ENCODE measurements around the gene TMPRSS9.
A peak's percentile ranks its signal among the peaks of the same experiment; 100 is the strongest.

The TMPRSS9 gene

DNA sequence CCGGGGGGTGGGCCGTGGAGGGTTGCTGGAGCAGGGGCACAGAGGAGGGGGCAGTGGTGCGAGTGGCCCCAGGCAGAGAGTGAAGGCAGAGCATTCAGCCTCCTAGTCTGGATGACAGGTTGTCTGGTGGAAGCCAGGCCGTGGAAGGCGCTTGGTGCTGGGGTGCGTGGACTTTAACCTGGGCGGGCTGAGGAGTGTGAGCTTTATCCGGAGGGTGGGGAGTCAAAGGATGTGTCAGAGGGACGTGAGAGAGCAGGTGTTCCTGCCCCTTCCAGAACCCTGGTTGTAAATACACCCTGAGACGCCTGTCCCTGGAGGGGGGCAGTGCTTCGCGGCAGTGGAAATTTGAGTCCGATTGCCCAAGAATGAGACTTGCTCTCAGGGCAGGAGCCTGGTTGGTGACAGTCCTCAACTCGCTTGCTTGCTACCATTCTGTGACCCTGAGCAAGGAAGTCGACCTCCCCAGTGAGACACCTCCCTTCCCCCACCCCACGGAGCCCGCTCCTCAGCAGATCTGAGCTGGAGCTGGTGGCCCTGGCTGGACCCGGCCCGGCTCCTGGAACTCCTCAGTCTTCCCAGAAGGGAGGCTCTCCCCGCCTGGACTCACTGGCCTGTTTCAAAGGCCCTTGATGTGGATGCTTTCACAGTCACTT, 29.3 kb upstream of the TMPRSS9 start:
- H3K4me3 ChIP-seq (ENCODE audit: low read depth, low read length), result no peak overlapping the region
- no peaks in the 10 kb centered on the region for H3K9me3 ChIP-seq (ENCODE audit: control insufficient read depth, insufficient read depth, low read depth, low read length)
- ChIA-PET CTCF (no interaction called here), POLR2A (no interaction called here)
- peak overlapping the region; percentile 12 for H3K27ac ChIP-seq (ENCODE audit: extremely low read depth, low read depth, low read length)
- H3K36me3 ChIP-seq (ENCODE audit: control insufficient read depth in 2 of 2, insufficient read depth in 1 of 2, low read length in 2 of 2), result peaks cover 0 to 15% of the 10 kb centered on the region in 2 experiments; a peak in 2 of 3 replicates
- peaks cover 14% of the 10 kb centered on the region for H3K4me1 ChIP-seq (ENCODE audit: control insufficient read depth, insufficient read depth, low read length)
- TF ChIP-seq, protein P1, sequence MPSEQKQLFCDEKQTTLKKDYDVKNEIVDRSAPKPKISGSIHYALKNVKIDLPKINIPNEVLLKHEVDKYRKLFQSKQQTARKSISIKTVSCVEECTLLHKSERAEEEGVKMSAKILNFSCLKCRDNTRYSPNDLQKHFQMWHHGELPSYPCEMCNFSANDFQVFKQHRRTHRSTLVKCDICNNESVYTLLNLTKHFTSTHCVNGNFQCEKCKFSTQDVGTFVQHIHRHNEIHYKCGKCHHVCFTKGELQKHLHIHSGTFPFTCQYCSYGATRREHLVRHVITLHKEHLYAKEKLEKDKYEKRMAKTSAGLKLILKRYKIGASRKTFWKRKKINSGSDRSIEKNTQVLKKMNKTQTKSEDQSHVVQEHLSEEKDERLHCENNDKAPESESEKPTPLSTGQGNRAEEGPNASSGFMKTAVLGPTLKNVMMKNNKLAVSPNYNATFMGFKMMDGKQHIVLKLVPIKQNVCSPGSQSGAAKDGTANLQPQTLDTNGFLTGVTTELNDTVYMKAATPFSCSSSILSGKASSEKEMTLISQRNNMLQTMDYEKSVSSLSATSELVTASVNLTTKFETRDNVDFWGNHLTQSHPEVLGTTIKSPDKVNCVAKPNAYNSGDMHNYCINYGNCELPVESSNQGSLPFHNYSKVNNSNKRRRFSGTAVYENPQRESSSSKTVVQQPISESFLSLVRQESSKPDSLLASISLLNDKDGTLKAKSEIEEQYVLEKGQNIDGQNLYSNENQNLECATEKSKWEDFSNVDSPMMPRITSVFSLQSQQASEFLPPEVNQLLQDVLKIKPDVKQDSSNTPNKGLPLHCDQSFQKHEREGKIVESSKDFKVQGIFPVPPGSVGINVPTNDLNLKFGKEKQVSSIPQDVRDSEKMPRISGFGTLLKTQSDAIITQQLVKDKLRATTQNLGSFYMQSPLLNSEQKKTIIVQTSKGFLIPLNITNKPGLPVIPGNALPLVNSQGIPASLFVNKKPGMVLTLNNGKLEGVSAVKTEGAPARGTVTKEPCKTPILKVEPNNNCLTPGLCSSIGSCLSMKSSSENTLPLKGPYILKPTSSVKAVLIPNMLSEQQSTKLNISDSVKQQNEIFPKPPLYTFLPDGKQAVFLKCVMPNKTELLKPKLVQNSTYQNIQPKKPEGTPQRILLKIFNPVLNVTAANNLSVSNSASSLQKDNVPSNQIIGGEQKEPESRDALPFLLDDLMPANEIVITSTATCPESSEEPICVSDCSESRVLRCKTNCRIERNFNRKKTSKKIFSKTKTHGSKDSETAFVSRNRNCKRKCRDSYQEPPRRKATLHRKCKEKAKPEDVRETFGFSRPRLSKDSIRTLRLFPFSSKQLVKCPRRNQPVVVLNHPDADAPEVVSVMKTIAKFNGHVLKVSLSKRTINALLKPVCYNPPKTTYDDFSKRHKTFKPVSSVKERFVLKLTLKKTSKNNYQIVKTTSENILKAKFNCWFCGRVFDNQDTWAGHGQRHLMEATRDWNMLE (tag by site-specific recombination; conservative IDR thresholded peaks at IDR 0.05; ENCODE audit: low read depth), result no peak
- TF ChIP-seq RBAK (tag by site-specific recombination; IDR thresholded peaks at IDR 0.05) (no peak), EGR2 (tag by site-specific recombination; IDR thresholded peaks at IDR 0.05; ENCODE audit: low read depth) (no peak), ZSCAN30 (tag by site-specific recombination; IDR thresholded peaks at IDR 0.05) (no peak), ZNF433 (tag by site-specific recombination; IDR thresholded peaks at IDR 0.05; ENCODE audit: low read depth) (no peak), ZBTB7A (tag by site-specific recombination; IDR thresholded peaks at IDR 0.05; ENCODE audit: low read depth) (no peak), SP3 (tag by site-specific recombination; IDR thresholded peaks at IDR 0.05) (no peak), ZNF223 (tag by site-specific recombination; IDR thresholded peaks at IDR 0.05) (no peak), GLIS1 (tag by site-specific recombination; IDR thresholded peaks at IDR 0.05) (peak; percentile 51), KLF9 (tag by site-specific recombination; IDR thresholded peaks at IDR 0.05; ENCODE audit: low read depth) (no peak), OVOL3 (tag by site-specific recombination; IDR thresholded peaks at IDR 0.05) (no peak), ZBTB20 (tag by site-specific recombination; IDR thresholded peaks at IDR 0.05) (peak; percentile 36), ZNF23 (tag by site-specific recombination; IDR thresholded peaks at IDR 0.05; ENCODE audit: borderline replicate concordance) (no peak), ZIC2 (tag by site-specific recombination; IDR thresholded peaks at IDR 0.05) (0 out of 2 replicates have a peak, but pooled peaks have one; percentile 45), ZBTB8A (tag by site-specific recombination; IDR thresholded peaks at IDR 0.05) (0 out of 2 replicates have a peak, but pooled peaks have one; percentile 25), ZNF221 (tag by site-specific recombination; IDR thresholded peaks at IDR 0.05; ENCODE audit: borderline replicate concordance) (no peak), ZNF660 (tag by site-specific recombination; IDR thresholded peaks at IDR 0.05) (no peak), ZNF776 (tag by site-specific recombination; IDR thresholded peaks at IDR 0.05; ENCODE audit: borderline replicate concordance) (no peak), ZNF426 (tag by site-specific recombination; IDR thresholded peaks at IDR 0.05) (no peak), ZNF37A (tag by site-specific recombination; IDR thresholded peaks at IDR 0.05) (no peak), ZNF112 (tag by site-specific recombination; IDR thresholded peaks at IDR 0.05) (no peak)
- TF ChIP-seq, protein P2, sequence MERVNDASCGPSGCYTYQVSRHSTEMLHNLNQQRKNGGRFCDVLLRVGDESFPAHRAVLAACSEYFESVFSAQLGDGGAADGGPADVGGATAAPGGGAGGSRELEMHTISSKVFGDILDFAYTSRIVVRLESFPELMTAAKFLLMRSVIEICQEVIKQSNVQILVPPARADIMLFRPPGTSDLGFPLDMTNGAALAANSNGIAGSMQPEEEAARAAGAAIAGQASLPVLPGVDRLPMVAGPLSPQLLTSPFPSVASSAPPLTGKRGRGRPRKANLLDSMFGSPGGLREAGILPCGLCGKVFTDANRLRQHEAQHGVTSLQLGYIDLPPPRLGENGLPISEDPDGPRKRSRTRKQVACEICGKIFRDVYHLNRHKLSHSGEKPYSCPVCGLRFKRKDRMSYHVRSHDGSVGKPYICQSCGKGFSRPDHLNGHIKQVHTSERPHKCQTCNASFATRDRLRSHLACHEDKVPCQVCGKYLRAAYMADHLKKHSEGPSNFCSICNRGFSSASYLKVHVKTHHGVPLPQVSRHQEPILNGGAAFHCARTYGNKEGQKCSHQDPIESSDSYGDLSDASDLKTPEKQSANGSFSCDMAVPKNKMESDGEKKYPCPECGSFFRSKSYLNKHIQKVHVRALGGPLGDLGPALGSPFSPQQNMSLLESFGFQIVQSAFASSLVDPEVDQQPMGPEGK (tag by site-specific recombination; IDR thresholded peaks at IDR 0.05), result peak; percentile 54
- TF ChIP-seq, protein P3, sequence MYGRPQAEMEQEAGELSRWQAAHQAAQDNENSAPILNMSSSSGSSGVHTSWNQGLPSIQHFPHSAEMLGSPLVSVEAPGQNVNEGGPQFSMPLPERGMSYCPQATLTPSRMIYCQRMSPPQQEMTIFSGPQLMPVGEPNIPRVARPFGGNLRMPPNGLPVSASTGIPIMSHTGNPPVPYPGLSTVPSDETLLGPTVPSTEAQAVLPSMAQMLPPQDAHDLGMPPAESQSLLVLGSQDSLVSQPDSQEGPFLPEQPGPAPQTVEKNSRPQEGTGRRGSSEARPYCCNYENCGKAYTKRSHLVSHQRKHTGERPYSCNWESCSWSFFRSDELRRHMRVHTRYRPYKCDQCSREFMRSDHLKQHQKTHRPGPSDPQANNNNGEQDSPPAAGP (tag by site-specific recombination; IDR thresholded peaks at IDR 0.05), result 0 out of 2 replicates have a peak, but pooled peaks have one; percentile 65
- TF ChIP-seq, protein P4, sequence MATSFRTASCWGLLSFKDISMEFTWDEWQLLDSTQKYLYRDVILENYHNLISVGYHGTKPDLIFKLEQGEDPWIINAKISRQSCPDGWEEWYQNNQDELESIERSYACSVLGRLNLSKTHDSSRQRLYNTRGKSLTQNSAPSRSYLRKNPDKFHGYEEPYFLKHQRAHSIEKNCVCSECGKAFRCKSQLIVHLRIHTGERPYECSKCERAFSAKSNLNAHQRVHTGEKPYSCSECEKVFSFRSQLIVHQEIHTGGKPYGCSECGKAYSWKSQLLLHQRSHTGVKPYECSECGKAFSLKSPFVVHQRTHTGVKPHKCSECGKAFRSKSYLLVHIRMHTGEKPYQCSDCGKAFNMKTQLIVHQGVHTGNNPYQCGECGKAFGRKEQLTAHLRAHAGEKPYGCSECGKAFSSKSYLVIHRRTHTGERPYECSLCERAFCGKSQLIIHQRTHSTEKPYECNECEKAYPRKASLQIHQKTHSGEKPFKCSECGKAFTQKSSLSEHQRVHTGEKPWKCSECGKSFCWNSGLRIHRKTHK (tag by site-specific recombination; IDR thresholded peaks at IDR 0.05), result no peak
- TF ChIP-seq, protein P5, sequence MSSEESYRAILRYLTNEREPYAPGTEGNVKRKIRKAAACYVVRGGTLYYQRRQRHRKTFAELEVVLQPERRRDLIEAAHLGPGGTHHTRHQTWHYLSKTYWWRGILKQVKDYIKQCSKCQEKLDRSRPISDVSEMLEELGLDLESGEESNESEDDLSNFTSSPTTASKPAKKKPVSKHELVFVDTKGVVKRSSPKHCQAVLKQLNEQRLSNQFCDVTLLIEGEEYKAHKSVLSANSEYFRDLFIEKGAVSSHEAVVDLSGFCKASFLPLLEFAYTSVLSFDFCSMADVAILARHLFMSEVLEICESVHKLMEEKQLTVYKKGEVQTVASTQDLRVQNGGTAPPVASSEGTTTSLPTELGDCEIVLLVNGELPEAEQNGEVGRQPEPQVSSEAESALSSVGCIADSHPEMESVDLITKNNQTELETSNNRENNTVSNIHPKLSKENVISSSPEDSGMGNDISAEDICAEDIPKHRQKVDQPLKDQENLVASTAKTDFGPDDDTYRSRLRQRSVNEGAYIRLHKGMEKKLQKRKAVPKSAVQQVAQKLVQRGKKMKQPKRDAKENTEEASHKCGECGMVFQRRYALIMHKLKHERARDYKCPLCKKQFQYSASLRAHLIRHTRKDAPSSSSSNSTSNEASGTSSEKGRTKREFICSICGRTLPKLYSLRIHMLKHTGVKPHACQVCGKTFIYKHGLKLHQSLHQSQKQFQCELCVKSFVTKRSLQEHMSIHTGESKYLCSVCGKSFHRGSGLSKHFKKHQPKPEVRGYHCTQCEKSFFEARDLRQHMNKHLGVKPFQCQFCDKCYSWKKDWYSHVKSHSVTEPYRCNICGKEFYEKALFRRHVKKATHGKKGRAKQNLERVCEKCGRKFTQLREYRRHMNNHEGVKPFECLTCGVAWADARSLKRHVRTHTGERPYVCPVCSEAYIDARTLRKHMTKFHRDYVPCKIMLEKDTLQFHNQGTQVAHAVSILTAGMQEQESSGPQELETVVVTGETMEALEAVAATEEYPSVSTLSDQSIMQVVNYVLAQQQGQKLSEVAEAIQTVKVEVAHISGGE (tag by site-specific recombination; conservative IDR thresholded peaks at IDR 0.05; ENCODE audit: low read depth), result no peak

Measured in HEK293 (cell line).